Stomach (tissue), 4 donors: Measurements from ENCODE around the gene PROC.

Experiments
- CTCF ChIP-seq, 7 experiments: fragments of 450-650 bp in 4 of 7; fragments of 200-600 bp in 3 of 7; sonication (generic) in 3 of 7; IDR thresholded peaks; one replicate each; pipeline ENCODE4 v1.5.1; 2016 to 2019; ENCODE audit warnings: antibody characterized with exemption in 7 of 7, control low read depth in 2 of 7, mild to moderate bottlenecking in 1 of 7
- EP300 ChIP-seq: sonication (generic); formaldehyde crosslinking; IDR thresholded peaks from one replicate; pipeline ENCODE4 v1.6.1; 2017; ENCODE audit warnings: antibody characterized with exemption
- POLR2A ChIP-seq, 4 donors: fragments of 450-650 bp; IDR thresholded peaks; one replicate each; pipeline ENCODE4 v1.6.1; 2016; ENCODE audit warnings: antibody characterized with exemption in 4 of 4, control low read depth in 2 of 4, mild to moderate bottlenecking in 1 of 4, moderate library complexity in 1 of 4
- POLR2AphosphoS5 ChIP-seq, 3 donors: sonication (generic); formaldehyde crosslinking; IDR thresholded peaks; one replicate each; pipeline ENCODE4 v1.6.1; 2016; ENCODE audit warnings: antibody characterized with exemption in 3 of 3

GRCh38 chr2:127437056-127437455 lies 18.8 kb downstream of the PROC start:
- TF ChIP-seq CTCF (IDR thresholded peaks at IDR 0.05) = no peak
- TF ChIP-seq POLR2AphosphoS5 (IDR thresholded peaks at IDR 0.05) = no peak
- no peak for TF ChIP-seq POLR2A (IDR thresholded peaks at IDR 0.05)
- no peak for TF ChIP-seq EP300
